Stimulated activated CD4-positive, alpha-beta T cell treated with anti-CD3 and anti-CD28 coated beads, Interleukin-12 subunit alpha, Interleukin-12 subunit beta, amount 100 ng/mL, for 24 hours (primary cell): ENCODE data around the gene HUNK.
A peak's percentile ranks its signal among the peaks of the same experiment; 100 is the strongest.
"Not testable (repeated sequence)": the region's sequence is repeated elsewhere in the genome, so short reads cannot be mapped to it uniquely, and the experiment has no call there.

ENCODE experiments used
- DNase-seq, 2 experiments: peaks; one replicate each; pipeline ENCODE4 v3.0.0-alpha.2; 2020; ENCODE audit warnings: low read depth in 2 of 2

HUNK gene

GRCh38 chr21:31872452-31873274 is at the start of gene HUNK:
HUNK (plus strand) TSS chr21:31873020; CDS start chr21:31873675, 655 bp downstream.
- peak in 1 of 2 experiments; percentile 8 for DNase-seq

- DNase-seq: no peak
These were observed 42.9 kb upstream of the HUNK start for GRCh38 chr21:31829736-31830472.

DNA sequence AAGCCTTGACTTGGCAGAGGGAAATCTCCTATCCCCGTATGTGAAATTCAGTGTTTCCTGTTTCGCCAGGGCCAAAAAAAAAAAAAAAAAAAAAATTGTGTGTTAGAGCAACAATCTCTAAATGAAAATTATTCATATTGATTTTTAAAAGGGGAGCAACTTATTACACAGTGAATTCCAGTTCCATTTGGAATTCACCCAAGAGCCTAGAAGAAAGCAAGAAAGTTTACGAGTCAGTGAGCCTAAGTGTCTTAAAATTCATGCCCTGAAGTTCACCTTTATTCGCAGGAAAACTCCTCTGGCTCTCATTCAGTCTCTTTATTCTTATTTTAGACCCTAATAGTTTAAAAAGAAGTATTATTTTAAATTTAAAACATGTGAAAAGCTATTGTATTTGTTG is 42.1 kb upstream of the HUNK start:
- DNase-seq: no peak

DNA sequence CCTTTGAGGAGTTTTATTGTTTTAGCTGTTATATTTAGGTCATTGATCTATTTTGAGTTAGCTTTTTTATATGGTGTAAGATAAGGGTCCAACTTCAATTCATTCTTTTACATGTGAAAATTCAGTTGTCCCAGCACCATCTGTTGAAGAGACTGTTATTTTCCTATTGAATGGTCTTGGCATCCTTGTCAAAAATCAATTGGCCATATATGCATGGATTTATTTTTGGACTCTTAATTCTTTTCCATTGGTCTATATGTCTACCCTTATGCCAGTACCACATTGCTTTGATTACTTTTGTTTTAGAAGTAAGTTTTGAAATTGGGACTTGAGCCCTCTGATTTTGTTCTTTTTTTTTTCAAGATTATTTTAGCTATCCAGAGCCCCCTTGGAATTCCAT is 35.8 kb upstream of the HUNK start:
- DNase-seq: no peak

DNA sequence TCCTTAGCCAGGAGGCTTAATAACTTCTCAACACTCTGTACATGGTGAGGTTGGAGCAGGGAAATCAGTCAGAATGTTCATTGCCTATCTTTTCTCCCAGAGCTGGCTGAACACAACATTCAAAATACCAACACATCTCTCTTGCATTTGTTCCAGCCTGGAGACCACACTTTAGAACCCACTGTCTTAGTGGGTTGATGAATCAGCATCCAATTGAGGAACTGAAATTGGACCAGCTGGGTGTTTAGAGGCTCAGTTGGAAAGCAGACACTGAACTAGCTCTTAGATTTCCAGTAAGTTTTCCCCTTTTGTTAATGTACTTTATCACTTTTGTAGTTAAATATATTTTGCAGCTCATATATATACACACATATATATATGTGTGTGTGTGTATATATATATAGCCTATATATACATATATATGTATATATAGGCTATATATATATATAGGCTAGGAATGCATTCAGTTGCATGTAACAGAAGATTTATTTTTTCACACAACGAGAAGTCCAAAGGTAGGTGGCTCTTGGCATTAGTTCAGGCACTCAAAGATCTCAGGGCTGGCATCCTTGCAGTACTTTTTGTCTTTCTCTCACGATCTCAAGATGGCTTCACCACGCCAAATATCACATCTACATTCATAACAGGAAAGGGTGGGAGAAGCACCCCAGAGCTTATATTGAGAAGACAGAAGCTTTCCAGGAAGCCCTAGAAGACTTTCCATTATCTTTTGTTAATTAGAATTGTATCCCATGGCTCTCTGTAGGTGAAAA is 35.0 kb upstream of the HUNK start:
- no peak for DNase-seq

DNA sequence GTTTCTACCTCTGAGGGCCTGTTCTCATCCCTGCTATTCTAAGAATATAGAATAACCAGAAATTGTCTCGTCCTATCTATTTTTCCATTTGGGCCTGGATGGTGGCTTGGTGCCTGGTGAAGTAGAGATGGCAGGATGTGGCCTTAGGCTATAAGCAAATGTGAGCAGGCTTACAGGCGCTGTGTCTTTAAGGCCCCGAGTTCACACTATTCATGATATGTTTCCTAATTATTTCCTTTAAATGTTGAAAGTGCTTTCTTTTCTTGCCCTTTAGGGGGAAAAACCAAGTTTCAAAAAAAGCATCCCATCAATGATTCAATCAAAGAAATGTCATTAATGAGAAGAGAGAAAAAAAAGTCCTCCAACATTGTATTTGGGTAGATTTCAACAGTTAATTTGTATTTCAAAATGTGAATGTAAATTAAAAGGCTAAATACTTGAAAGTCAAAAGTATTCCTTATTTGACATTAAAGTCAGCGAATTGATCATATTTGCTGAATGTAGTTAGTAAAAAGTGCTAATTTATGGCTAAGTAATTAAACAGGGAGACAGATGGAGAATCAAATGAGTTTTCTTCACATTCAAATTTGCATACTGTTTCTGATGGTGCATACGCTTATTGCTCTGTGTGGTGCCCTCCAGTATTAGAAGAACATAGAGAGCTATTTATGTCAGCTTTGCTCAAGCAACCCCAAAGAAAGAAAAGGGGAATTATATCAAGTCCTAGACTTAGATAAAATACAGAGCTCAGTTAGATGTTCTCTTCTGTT is 34.0 kb upstream of the HUNK start:
- no peak for DNase-seq

DNA sequence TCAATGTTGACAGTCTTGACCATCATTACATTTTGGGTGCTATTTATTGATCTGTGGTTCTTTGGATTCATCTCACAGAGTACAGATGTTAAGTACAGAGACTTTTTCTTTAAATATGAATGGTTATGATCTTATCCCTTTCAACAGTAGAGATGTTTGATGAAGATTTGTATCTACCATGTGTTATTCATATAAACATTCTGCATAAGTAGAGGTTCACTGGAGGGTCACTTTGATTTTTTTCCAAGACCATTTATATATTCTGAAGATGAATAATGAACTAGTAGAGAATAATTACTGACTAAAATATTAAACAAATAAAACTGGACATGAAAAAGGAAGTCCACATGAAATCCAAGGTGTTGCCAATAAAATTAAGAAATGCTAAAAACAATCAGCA is 28.6 kb upstream of the HUNK start:
- no peak for DNase-seq

GRCh38 chr21:31845151-31845729 is 27.6 kb upstream of the HUNK start:
- no peak for DNase-seq

DNA sequence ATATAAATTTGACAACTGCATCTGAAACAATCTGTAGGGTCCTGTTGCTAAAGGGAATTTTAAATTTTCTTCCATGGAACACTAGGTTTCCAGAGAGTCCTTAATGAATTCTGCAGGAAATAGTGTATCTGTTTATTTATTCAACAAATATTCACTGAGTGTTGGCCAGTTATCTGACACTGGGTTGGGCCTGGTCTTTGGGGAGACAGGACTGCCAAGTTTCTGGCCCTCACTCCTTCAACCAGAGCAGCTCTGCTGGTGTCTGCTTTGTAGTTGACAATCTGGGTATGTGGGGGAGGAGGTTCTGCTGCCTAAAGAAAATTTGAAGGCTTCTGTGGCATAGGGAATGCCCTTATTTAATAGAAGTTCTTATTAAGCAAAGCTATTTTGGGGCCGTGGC is 26.1 kb upstream of the HUNK start:
- no peak for DNase-seq

DNA sequence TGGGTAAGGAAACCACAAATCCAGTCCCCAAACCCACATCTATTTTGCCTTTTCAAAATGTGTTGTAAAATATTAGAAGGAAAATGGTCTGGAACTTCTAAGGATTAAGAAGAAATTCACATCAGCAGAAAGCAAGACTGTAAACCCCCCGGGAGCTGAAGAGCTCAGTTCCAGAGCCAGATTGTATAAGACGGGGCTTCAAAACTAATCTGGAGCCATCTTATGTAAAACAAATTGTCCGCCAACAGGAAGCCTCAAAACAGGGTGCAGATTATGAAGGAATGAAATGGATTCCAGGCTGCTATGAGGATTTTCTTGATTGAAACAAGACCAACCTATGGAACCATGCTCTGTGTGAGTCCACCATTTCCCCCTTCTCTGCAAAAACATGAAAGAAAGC is 25.1 kb upstream of the HUNK start:
- no peak for DNase-seq

DNA sequence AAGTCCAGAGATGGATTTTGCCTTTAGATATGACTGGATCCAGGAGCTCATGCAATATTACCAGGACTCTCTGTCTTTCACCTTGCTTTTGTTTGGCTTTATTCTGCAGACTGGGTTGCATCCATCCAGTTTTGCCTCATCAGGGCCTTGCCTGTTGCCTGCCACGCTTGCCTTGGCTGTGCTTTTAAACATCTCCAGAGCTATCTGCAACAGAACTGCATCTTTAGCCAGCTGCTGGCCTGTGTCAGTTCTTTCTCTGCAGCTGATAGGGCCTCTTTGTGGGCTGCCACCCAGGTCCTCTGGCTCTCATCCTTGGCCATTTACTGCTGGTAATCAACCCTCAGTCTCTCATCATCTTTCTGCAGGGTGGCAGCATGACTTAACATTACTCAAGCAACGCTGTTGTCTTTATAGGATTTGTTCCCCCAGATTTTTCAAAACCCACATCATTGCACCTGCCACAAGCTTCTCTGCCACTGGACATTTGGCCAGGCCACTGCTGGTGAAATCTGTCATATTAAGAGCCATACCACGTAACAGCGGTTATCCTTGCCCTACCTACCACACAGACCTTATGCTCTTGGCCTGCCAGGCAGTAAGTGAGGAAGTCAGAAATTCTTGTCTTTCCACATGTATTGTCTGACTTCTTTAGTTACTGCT is 24.4 kb upstream of the HUNK start:
- no peak for DNase-seq

GRCh38 chr21:31850886-31851285 is 21.9 kb upstream of the HUNK start:
- DNase-seq: no peak

GRCh38 chr21:31855180-31855579 is 17.6 kb upstream of the HUNK start:
- no peak for DNase-seq

DNA sequence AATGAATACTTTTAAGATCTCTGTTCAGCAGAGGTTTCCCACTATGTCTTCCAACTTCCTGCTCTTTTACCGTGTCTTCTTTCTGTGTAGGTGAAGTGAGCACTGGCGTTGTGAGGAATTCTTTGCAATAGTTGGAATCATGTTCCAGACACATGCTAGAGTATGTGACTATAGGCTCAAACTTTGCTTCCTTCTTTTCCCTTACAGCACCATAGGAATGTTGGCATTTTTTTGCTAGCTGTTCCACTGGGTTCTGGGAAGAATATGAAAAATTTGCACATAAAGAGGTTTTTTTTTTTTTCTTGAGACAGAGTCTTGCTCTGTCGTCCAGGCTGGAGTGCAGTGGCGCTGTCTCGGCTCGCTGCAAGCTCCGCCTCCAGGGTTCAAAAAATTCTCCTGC is 15.7 kb upstream of the HUNK start:
- DNase-seq: no peak

DNA sequence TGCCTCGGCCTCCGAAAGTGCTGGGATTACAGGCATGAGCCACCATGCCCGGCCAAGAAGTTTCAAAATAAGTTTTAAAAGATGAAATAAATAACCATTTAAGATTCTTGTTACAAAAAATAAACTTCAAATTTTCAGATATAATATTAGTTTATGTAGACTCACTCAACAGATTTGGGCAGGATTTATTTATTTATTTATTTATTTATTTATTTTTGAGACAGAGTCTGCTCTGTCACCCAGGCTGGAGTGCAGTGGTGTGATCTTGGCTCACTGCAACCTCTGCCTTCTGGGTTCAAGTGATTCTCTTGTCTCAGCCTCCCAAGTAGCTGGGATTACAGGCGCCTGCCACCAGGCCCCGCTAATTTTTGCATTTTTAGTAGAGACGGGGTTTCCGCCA is 15.2 kb upstream of the HUNK start:
- DNase-seq: not testable (repeated sequence)

- DNase-seq: no peak
These were observed 12.0 kb upstream of the HUNK start for GRCh38 chr21:31860851-31861250.

- no peak for DNase-seq
These were observed 10.7 kb upstream of the HUNK start for GRCh38 chr21:31862078-31862477.

GRCh38 chr21:31865429-31865970 is 7.3 kb upstream of the HUNK start:
- no peak for DNase-seq

DNA sequence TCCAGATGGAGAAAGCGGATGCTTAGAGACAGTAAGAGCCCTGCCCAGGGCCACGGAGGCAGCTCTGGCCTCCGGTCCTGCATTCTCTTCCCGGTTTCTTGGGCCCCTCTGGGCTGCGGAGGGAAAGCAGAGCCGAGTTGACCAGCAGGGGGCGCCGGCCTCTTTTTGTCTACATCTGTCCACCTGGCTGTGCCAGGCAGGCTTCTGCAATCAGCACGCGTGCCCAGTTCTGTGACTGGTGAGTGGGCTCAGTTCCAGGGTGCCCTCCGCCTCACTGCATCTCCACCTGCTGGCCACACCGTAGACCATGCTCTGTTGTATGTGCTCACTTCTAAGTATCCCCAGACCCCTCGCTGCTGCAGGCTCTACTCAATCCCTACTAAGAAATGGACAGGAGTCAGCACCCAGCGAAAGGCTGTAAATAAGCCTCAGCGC is 6.7 kb upstream of the HUNK start:
- DNase-seq: peak; percentile 43 to 74

DNA sequence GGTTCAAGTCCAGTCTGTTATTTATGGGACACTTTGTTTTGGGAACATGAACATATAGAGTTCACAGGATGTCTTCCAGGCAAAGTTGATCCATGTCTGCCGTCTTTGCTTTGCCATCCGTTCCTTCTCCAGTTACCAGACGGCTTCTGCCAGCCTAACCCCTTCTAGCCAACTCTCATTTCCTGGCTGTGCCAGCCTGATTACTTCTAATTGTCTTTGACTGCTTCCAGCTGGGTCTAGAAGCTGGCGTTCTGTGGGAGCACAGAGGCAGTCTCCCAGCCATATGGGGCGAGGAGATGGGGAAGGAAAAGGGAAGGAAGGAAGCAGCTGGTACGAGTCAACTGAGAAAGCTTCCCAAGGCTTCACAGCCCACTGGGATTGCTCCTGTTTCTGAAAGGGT is 3.1 kb upstream of the HUNK start:
- DNase-seq: no peak
